ENCODE measurements around the gene KLK4. TPM values are rescaled to one million over a fixed set of nuclear protein-coding genes. Genes with fewer than 3 reads are reported as not detected.
A peak's percentile ranks its signal among the peaks of the same experiment; 100 is the strongest.

KLK4 gene
- total and polyA plus RNA-seq, 2 of the 13 experiments (the other 11 are each of a cell fraction or from before 2014, with no cell fraction given), result not detected

GRCh38 chr19:50898018-50898417 lies 13.2 kb downstream of the KLK4 start:
- H3K27me3 ChIP-seq (ENCODE audit: control insufficient read depth in 1 of 2, insufficient read depth in 2 of 2, low read length in 2 of 2), result no peaks in the 10 kb centered on the region; a peak in 1 of 5 replicates
- intact Hi-C loops (cut with micrococcal nuclease; ENCODE audit: unreplicated experiment) (no loop called here), in situ Hi-C loops (cut with HindIII; ENCODE audit: extremely low pct_ligation_motif_present, low pct_unique_long_range_greater_than_20kb) (no loop called here)
- H3K9ac ChIP-seq (ENCODE audit: insufficient read depth, low read depth, low read length), result no peak overlapping the region
- H3K36me3 ChIP-seq (replicated peaks in 1 of 2; ENCODE audit: control insufficient read depth in 1 of 2, insufficient read depth in 2 of 2, low read length in 2 of 2), result no peaks in the 10 kb centered on the region
- H3K27ac ChIP-seq (ENCODE audit: extremely low read length, insufficient read depth, low read length), result no peak overlapping the region
- TF ChIP-seq FOXO1 (CRISPR knock-in tag; IDR thresholded peaks at IDR 0.05) (no peak), ZBTB3 (CRISPR knock-in tag; IDR thresholded peaks at IDR 0.05; ENCODE audit: borderline replicate concordance, low read depth) (no peak), ZNF768 (CRISPR knock-in tag; IDR thresholded peaks at IDR 0.05) (peak; percentile 26; the same call in 1 of the 2 replicates)
- no peak for DNase-seq (ENCODE audit: low spot score)
- BruUV-seq (replicated peaks), result no TSS peak
- no peaks in the 10 kb centered on the region for H4K20me1 ChIP-seq (ENCODE audit: insufficient read depth, low read length)
- no peak overlapping the region for H3K4me3 ChIP-seq (replicated peaks in 1 of 3; ENCODE audit: insufficient read depth in 1 of 3, low read depth in 2 of 3, low read length in 3 of 3)
- CTCF ChIA-PET (ENCODE audit: low intra/inter-chr PET ratio, low total read pairs), result no interaction called here
- H2AFZ ChIP-seq (ENCODE audit: low read length), result no peak overlapping the region
- WGBS (ENCODE audit: low lambda C conversion rate), result 5% methylated on average over 4 of the region's 4 CpGs
- H3K4me2 ChIP-seq (ENCODE audit: low read depth, low read length), result no peak overlapping the region
- no peaks in the 10 kb centered on the region for H3K4me1 ChIP-seq (ENCODE audit: insufficient read depth, low read length)
- FAIRE-seq, result no peak
- no peaks in the 10 kb centered on the region for H3K79me2 ChIP-seq (ENCODE audit: insufficient read depth, low read length)
- POLR2A ChIA-PET, result no interaction called here
- H3K9me3 ChIP-seq (ENCODE audit: low read length), result no peaks in the 10 kb centered on the region
- no peak for ATAC-seq

GRCh38 chr19:50897612-50898011 lies 13.6 kb downstream of the KLK4 start:
- CTCF ChIA-PET (ENCODE audit: low intra/inter-chr PET ratio, low total read pairs), result no interaction called here
- Histone ChIP-seq H3K4me2 (ENCODE audit: low read depth, low read length) (no peak overlapping the region), H4K20me1 (ENCODE audit: insufficient read depth, low read length) (no peaks in the 10 kb centered on the region), H3K4me3 (replicated peaks in 1 of 3; ENCODE audit: insufficient read depth in 1 of 3, low read depth in 2 of 3, low read length in 3 of 3) (no peak overlapping the region), H3K9me3 (ENCODE audit: low read length) (no peaks in the 10 kb centered on the region), H3K27me3 (ENCODE audit: control insufficient read depth in 1 of 2, insufficient read depth in 2 of 2, low read length in 2 of 2) (no peaks in the 10 kb centered on the region; a peak in 1 of 5 replicates), H3K4me1 (ENCODE audit: insufficient read depth, low read length) (no peaks in the 10 kb centered on the region), H3K9ac (ENCODE audit: insufficient read depth, low read depth, low read length) (no peak overlapping the region), H3K27ac (ENCODE audit: extremely low read length, insufficient read depth, low read length) (no peak overlapping the region), H3K79me2 (ENCODE audit: insufficient read depth, low read length) (no peaks in the 10 kb centered on the region), H2AFZ (ENCODE audit: low read length) (no peak overlapping the region), H3K36me3 (replicated peaks in 1 of 2; ENCODE audit: control insufficient read depth in 1 of 2, insufficient read depth in 2 of 2, low read length in 2 of 2) (no peaks in the 10 kb centered on the region)
- no peak for FAIRE-seq
- DNase-seq (ENCODE audit: low spot score), result no peak
- intact Hi-C loops (cut with micrococcal nuclease; ENCODE audit: unreplicated experiment), result no loop called here
- no TSS peak for BruUV-seq (replicated peaks)
- in situ Hi-C loops (cut with HindIII; ENCODE audit: extremely low pct_ligation_motif_present, low pct_unique_long_range_greater_than_20kb), result no loop called here
- POLR2A ChIA-PET, result no interaction called here
- no peak for ATAC-seq
- WGBS (ENCODE audit: low lambda C conversion rate), result 0% methylated on average over 3 of the region's 3 CpGs
- TF ChIP-seq ZNF510 (CRISPR knock-in tag; IDR thresholded peaks at IDR 0.05; ENCODE audit: low read depth) (no peak), HDAC6 (IDR thresholded peaks at IDR 0.05; ENCODE audit: low read depth, low read length) (no peak), IRF1 (CRISPR knock-in tag; IDR thresholded peaks at IDR 0.05; ENCODE audit: low read depth) (no peak), NONO (IDR thresholded peaks at IDR 0.05) (no peak), NONO (CRISPR knock-in tag; conservative IDR thresholded peaks at IDR 0.05) (no peak), U2AF2 (IDR thresholded peaks at IDR 0.05; ENCODE audit: low read depth, low read length) (no peak)
- TF ChIP-seq, protein P1, sequence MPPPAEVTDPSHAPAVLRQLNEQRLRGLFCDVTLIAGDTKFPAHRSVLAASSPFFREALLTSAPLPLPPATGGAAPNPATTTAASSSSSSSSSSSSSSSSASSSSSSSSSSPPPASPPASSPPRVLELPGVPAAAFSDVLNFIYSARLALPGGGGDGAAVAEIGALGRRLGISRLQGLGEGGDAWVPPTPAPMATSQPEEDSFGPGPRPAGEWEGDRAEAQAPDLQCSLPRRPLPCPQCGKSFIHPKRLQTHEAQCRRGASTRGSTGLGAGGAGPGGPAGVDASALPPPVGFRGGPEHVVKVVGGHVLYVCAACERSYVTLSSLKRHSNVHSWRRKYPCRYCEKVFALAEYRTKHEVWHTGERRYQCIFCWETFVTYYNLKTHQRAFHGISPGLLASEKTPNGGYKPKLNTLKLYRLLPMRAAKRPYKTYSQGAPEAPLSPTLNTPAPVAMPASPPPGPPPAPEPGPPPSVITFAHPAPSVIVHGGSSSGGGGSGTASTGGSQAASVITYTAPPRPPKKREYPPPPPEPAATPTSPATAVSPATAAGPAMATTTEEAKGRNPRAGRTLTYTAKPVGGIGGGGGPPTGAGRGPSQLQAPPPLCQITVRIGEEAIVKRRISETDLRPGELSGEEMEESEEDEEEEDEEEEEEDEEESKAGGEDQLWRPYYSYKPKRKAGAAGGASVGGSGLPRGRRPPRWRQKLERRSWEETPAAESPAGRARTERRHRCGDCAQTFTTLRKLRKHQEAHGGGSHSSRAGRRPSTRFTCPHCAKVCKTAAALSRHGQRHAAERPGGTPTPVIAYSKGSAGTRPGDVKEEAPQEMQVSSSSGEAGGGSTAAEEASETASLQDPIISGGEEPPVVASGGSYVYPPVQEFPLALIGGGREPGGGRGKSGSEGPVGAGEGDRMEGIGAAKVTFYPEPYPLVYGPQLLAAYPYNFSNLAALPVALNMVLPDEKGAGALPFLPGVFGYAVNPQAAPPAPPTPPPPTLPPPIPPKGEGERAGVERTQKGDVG (CRISPR knock-in tag; IDR thresholded peaks at IDR 0.05; ENCODE audit: borderline replicate concordance), result no peak
- TF ChIP-seq, protein P2, sequence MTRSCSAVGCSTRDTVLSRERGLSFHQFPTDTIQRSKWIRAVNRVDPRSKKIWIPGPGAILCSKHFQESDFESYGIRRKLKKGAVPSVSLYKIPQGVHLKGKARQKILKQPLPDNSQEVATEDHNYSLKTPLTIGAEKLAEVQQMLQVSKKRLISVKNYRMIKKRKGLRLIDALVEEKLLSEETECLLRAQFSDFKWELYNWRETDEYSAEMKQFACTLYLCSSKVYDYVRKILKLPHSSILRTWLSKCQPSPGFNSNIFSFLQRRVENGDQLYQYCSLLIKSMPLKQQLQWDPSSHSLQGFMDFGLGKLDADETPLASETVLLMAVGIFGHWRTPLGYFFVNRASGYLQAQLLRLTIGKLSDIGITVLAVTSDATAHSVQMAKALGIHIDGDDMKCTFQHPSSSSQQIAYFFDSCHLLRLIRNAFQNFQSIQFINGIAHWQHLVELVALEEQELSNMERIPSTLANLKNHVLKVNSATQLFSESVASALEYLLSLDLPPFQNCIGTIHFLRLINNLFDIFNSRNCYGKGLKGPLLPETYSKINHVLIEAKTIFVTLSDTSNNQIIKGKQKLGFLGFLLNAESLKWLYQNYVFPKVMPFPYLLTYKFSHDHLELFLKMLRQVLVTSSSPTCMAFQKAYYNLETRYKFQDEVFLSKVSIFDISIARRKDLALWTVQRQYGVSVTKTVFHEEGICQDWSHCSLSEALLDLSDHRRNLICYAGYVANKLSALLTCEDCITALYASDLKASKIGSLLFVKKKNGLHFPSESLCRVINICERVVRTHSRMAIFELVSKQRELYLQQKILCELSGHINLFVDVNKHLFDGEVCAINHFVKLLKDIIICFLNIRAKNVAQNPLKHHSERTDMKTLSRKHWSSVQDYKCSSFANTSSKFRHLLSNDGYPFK (CRISPR knock-in tag; IDR thresholded peaks at IDR 0.05; ENCODE audit: borderline replicate concordance), result no peak
